Panc1 (cell line): ENCODE measurements around the gene AUNIP. TPM values are rescaled to one million over a fixed set of nuclear protein-coding genes. Genes with fewer than 3 reads are reported as not detected.
A peak's percentile ranks its signal among the peaks of the same experiment; 100 is the strongest.

Source experiments
- ATAC-seq: fragments of 200-7000 bp; cut with Tn5 transposase; 2 replicates; pipeline ENCODE4 v1.9.1; 2020; ENCODE audit warnings: mild to moderate bottlenecking, moderate library complexity
- Bru-seq: library from RNA; stranded (reverse); fragments of 400-500 nt; gene quantifications from one replicate; lab custom pipeline; 2021; lab: Mats Ljungman, UMichigan
- BruChase-seq, 2 experiments: library from RNA; stranded (reverse); fragments of 400-500 nt; gene quantifications; one replicate each; lab custom pipeline; 2021; lab: Mats Ljungman, UMichigan
- BruUV-seq: library from RNA; stranded (reverse); fragments of 400-500 nt; replicated peaks from 2 replicates; lab custom pipeline; 2021; lab: Mats Ljungman, UMichigan
- CTCF ChIA-PET: fragments of 300-600 bp; sonication (Branson Sonifier 250); formaldehyde crosslinking; loops from one replicate; lab custom pipeline; 2022; ENCODE audit warnings: antibody characterized with exemption; lab: Charles Lee
- POLR2A ChIA-PET: fragments of 300-600 bp; sonication (Branson Sonifier 250); formaldehyde crosslinking; loops from one replicate; lab custom pipeline; 2022; ENCODE audit warnings: antibody characterized with exemption; lab: Charles Lee
- DNase-seq: peaks from one replicate; pipeline ENCODE4 v3.0.0-alpha.2; 2010; ENCODE audit warnings: low read depth, low spot score
- H3K27ac ChIP-seq: 2 replicates; pipeline ENCODE4 v1.5.1; 2011; ENCODE audit warnings: mild to moderate bottlenecking, low read length, inconsistent platforms
- H3K27me3 ChIP-seq: fragments of 200-500 bp; sonication (Bioruptor generic); 2 replicates; pipeline ENCODE4 v1.6.0; 2014; ENCODE audit warnings: low read length, inconsistent platforms; ENCODE audit not compliant: control insufficient read depth, insufficient read depth
- H3K36me3 ChIP-seq: fragments of 200-500 bp; sonication (Bioruptor generic); 2 replicates; pipeline ENCODE4 v1.5.1; 2014; ENCODE audit warnings: inconsistent platforms, mild to moderate bottlenecking, low read length, moderate library complexity; ENCODE audit not compliant: control insufficient read depth, insufficient read depth
- H3K4me1 ChIP-seq: 2 replicates; pipeline ENCODE4 v1.5.1; 2011; ENCODE audit warnings: inconsistent platforms, mild to moderate bottlenecking, low read length, moderate library complexity; ENCODE audit not compliant: control insufficient read depth, insufficient read depth
- H3K4me3 ChIP-seq, 2 experiments: 2 replicates each; pipeline ENCODE4 v1.5.1; 2011 to 2012; ENCODE audit warnings: low read depth in 2 of 2, low read length in 2 of 2, mild to moderate bottlenecking in 2 of 2, inconsistent platforms in 1 of 2, moderate library complexity in 1 of 2
- H3K9me3 ChIP-seq: fragments of 200-500 bp; sonication (Bioruptor generic); 2 replicates; pipeline ENCODE4 v1.5.1; 2014; ENCODE audit warnings: low read depth, mild to moderate bottlenecking, inconsistent platforms, low read length, moderate library complexity; ENCODE audit not compliant: control insufficient read depth, insufficient read depth
- CTCF ChIP-seq: fragments of 450-650 bp; IDR thresholded peaks from 2 replicates; pipeline ENCODE4 v1.5.1; 2017; ENCODE audit warnings: mild to moderate bottlenecking
- POLR2AphosphoS5 ChIP-seq: IDR thresholded peaks from 2 replicates; pipeline ENCODE4 v1.6.1; 2012; ENCODE audit warnings: mild to moderate bottlenecking, low read depth, low read length, moderate library complexity
- REST ChIP-seq, 2 experiments: IDR thresholded peaks; 2 replicates each; pipeline ENCODE4 v1.6.1; 2011 to 2012; ENCODE audit warnings: low read depth in 2 of 2, control low read depth in 1 of 2, low read length in 1 of 2, mild to moderate bottlenecking in 1 of 2, moderate library complexity in 1 of 2; ENCODE audit not compliant: insufficient read depth in 1 of 2
- SIN3A ChIP-seq: IDR thresholded peaks from 2 replicates; pipeline ENCODE4 v1.6.1; 2012; ENCODE audit warnings: low read depth, mild to moderate bottlenecking, low read length, moderate library complexity, borderline replicate concordance; ENCODE audit not compliant: insufficient read depth
- TCF7L2 ChIP-seq: IDR thresholded peaks from 2 replicates; pipeline ENCODE4 v1.6.1; 2011; ENCODE audit warnings: mild to moderate bottlenecking, low read depth, low read length, inconsistent platforms
- in situ Hi-C: cut with HindIII; loops from 2 replicates; pipeline ENCODE4 v1.10.0; 2016; ENCODE audit warnings: low sequenced_read_pairs, low pct_unique_long_range_greater_than_20kb
- intact Hi-C: fragments of 100-400 bp; cut with micrococcal nuclease; formaldehyde crosslinking; loops from one replicate; pipeline ENCODE4 v1.10.0; 2022; ENCODE audit not compliant: unreplicated experiment
- long read RNA-seq: library from polyadenylated mRNA; unstranded; transcript quantifications from one replicate; pipeline ENCODE4 v2.0.0, GENCODE V29; 2021; ENCODE audit not compliant: unreplicated experiment
- polyA plus RNA-seq: library from polyadenylated mRNA; unstranded; fragments of >200 nt; gene quantifications from one replicate; pipeline ENCODE4 v1.2.1, GENCODE V29; 2012; ENCODE audit warnings: missing spikeins; ENCODE audit not compliant: insufficient read length
- total RNA-seq: library from RNA; stranded (reverse); gene quantifications from one replicate; pipeline ENCODE4 v1.2.1, GENCODE V29; 2021; ENCODE audit not compliant: unreplicated experiment

Gene AUNIP
- total RNA-seq (12.2 TPM), Bru-seq, nascent RNA (percentile 77 among the genes with signal in this experiment), BruChase-seq, experiment 1, labeled RNA remaining after a 2-hour chase (percentile 73 among the genes with signal in this experiment), BruChase-seq, experiment 2, labeled RNA remaining after a 6-hour chase (percentile 62 among the genes with signal in this experiment)
- 3.1 TPM for polyA plus RNA-seq
- long read RNA-seq, transcript AUNIP-201 (3 exons, 2,116 nt) = major isoform, 8 of 12 reads
- long read RNA-seq, partial matches to known transcripts = 1 of 12 reads
- long read RNA-seq, other reads (novel, unspliced or antisense) = 3 of 12 reads

GRCh38 chr1:25858906-25859789 is at the start of gene AUNIP:
TSS of gene AUNIP (minus strand) at chr1:25859457. CDS start at chr1:25859357, 100 bp downstream.
- H3K36me3 ChIP-seq = no peaks in the 10 kb centered on the region; the same call in 1 of the 2 replicates
- in situ Hi-C loops = no loop called here
- BruUV-seq = no TSS peak
- TF ChIP-seq POLR2AphosphoS5 (peak; percentile 94), REST (IDR thresholded peaks at IDR 0.05; ENCODE audit: insufficient read depth in 1 of 2, low read depth in 2 of 2, low read length in 1 of 2) (no peak), SIN3A (peak; percentile 97; the same call in 1 of the 2 replicates), TCF7L2 (peak; percentile 65), CTCF (no peak)
- no peaks in the 10 kb centered on the region for H3K27me3 ChIP-seq
- CTCF ChIA-PET = interaction anchor here (0.8 kb wide), 1 partner anchor 36 kb away, joined by 3 read pairs; no protein-coding TSS in a partner anchor
- H3K9me3 ChIP-seq = no peaks in the 10 kb centered on the region
- POLR2A ChIA-PET = no interaction called here
- ATAC-seq (peak; percentile 92), DNase-seq (peak; percentile 42)
- peak within 1 kb of the TSS; percentile 98 for H3K27ac ChIP-seq
- H3K4me3 ChIP-seq = peak within 1 kb of the TSS; percentile 64 to 74
- H3K4me1 ChIP-seq = peaks cover 15% of the 10 kb centered on the region; the same call in 1 of the 2 replicates
- intact Hi-C loops = no loop called here

- ATAC-seq (no peak), DNase-seq (no peak)
- intact Hi-C loops = no loop called here
- POLR2A ChIA-PET = no interaction called here
- TF ChIP-seq SIN3A (no peak), POLR2AphosphoS5 (no peak), TCF7L2 (no peak), CTCF (no peak)
- in situ Hi-C loops = no loop called here
- Histone ChIP-seq H3K27me3 (no peaks in the 10 kb centered on the region), H3K36me3 (peaks cover 3% of the 10 kb centered on the region; the same call in 1 of the 2 replicates), H3K4me3 (no peak overlapping the region), H3K9me3 (no peaks in the 10 kb centered on the region), H3K27ac (no peak overlapping the region), H3K4me1 (peaks cover 5% of the 10 kb centered on the region)
- CTCF ChIA-PET = no interaction called here
- no TSS peak for BruUV-seq
Observed at GRCh38 chr1:25909040-25909439, 49.8 kb upstream of the AUNIP start.
